ENCODE measurements around the gene BCAS3. TPM values are rescaled to one million over a fixed set of nuclear protein-coding genes. Genes with fewer than 3 reads are reported as not detected.

The BCAS3 gene
- total and polyA plus RNA-seq, 4 donors, result 5.8 to 24.6 (median 10.1) TPM

DNA sequence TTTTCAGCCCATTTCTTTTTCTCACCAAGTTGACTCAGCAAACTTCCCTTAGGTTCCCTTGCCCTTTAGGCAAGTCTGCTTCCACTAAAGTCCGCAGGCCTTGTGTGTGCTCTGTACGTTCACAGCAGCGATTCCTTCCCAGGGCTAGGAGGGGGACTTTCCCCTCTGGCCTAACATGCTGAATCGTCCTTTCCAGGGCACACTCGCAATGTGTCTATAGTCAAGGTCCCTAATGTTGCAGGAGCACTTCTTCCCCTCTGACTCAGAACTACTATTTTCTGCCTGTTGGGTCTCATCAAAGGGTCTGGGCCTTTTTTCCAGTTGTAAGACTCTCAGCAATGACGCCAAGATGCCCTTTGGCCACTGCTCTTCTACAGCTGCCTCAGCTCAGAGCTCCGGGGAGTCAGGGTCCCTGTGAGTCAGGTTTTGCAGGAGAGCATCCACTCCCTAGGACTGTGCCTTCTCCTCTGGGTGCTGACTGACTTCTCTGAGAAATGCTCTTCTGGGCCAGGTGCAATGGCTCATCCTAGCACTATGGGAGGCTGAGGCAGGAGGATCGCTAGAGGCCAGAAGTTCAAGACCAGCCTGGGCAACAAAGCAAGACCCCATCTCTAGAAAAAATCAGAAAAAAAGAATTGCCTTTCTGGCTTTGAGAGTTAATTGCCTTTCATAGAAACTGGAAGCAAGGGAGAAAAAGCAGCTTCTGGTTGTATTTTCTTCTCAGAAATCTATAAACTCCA lies 657.6 kb downstream of the BCAS3 start:
- no peaks in the 10 kb centered on the region for H3K9me3 ChIP-seq (ENCODE audit: control insufficient read depth in 4 of 4, low read length in 3 of 4)
- no peaks in the 10 kb centered on the region for H3K36me3 ChIP-seq (ENCODE audit: control insufficient read depth in 4 of 4, insufficient read depth in 3 of 4, low read depth in 1 of 4, low read length in 3 of 4)
- H3K4me1 ChIP-seq (ENCODE audit: control insufficient read depth in 4 of 4, insufficient read depth in 4 of 4, low read length in 3 of 4), result peaks cover 3 to 21% (median 14%) of the 10 kb centered on the region in 4 donors
- no peak for DNase-seq (ENCODE audit: low spot score)
- 73% methylated on average over 8 of the region's 8 CpGs for WGBS
- no peak overlapping the region for H3K9ac ChIP-seq (ENCODE audit: low read depth in 1 of 2, low read length in 2 of 2)
- H3K27ac ChIP-seq (ENCODE audit: low read depth in 1 of 2, low read length in 2 of 2), result no peak overlapping the region
- no peak for TF ChIP-seq RAD21 (IDR thresholded peaks at IDR 0.05)
- TF ChIP-seq, protein P1, sequence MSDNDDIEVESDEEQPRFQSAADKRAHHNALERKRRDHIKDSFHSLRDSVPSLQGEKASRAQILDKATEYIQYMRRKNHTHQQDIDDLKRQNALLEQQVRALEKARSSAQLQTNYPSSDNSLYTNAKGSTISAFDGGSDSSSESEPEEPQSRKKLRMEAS (IDR thresholded peaks at IDR 0.05), result no peak
- TF ChIP-seq HNF4G (IDR thresholded peaks at IDR 0.05), result no peak
- TF ChIP-seq, protein P2, sequence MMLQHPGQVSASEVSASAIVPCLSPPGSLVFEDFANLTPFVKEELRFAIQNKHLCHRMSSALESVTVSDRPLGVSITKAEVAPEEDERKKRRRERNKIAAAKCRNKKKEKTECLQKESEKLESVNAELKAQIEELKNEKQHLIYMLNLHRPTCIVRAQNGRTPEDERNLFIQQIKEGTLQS (IDR thresholded peaks at IDR 0.05), result no peak
- TF ChIP-seq, protein P3, sequence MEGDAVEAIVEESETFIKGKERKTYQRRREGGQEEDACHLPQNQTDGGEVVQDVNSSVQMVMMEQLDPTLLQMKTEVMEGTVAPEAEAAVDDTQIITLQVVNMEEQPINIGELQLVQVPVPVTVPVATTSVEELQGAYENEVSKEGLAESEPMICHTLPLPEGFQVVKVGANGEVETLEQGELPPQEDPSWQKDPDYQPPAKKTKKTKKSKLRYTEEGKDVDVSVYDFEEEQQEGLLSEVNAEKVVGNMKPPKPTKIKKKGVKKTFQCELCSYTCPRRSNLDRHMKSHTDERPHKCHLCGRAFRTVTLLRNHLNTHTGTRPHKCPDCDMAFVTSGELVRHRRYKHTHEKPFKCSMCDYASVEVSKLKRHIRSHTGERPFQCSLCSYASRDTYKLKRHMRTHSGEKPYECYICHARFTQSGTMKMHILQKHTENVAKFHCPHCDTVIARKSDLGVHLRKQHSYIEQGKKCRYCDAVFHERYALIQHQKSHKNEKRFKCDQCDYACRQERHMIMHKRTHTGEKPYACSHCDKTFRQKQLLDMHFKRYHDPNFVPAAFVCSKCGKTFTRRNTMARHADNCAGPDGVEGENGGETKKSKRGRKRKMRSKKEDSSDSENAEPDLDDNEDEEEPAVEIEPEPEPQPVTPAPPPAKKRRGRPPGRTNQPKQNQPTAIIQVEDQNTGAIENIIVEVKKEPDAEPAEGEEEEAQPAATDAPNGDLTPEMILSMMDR (IDR thresholded peaks at IDR 0.05; ENCODE audit: low read depth, low read length, missing input control), result no peak
- no peak for TF ChIP-seq TAF1 (conservative IDR thresholded peaks at IDR 0.05)
- no peak for TF ChIP-seq YY1 (IDR thresholded peaks at IDR 0.05)
- TF ChIP-seq FOXA2 (IDR thresholded peaks at IDR 0.05), result no peak
- TF ChIP-seq, protein P4, sequence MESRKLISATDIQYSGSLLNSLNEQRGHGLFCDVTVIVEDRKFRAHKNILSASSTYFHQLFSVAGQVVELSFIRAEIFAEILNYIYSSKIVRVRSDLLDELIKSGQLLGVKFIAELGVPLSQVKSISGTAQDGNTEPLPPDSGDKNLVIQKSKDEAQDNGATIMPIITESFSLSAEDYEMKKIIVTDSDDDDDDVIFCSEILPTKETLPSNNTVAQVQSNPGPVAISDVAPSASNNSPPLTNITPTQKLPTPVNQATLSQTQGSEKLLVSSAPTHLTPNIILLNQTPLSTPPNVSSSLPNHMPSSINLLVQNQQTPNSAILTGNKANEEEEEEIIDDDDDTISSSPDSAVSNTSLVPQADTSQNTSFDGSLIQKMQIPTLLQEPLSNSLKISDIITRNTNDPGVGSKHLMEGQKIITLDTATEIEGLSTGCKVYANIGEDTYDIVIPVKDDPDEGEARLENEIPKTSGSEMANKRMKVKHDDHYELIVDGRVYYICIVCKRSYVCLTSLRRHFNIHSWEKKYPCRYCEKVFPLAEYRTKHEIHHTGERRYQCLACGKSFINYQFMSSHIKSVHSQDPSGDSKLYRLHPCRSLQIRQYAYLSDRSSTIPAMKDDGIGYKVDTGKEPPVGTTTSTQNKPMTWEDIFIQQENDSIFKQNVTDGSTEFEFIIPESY (IDR thresholded peaks at IDR 0.05), result no peak
- TF ChIP-seq NR2F2 (IDR thresholded peaks at IDR 0.05), result no peak
- TF ChIP-seq RXRA (IDR thresholded peaks at IDR 0.05), result no peak
- no peak for TF ChIP-seq EGR1 (IDR thresholded peaks at IDR 0.05; ENCODE audit: low read depth in 2 of 2)
- peaks cover 0 to 4% (median 0%) of the 10 kb centered on the region in 4 donors for H3K27me3 ChIP-seq (ENCODE audit: control insufficient read depth in 4 of 4, insufficient read depth in 4 of 4, low read length in 3 of 4)
- no peak overlapping the region for H3K4me3 ChIP-seq (ENCODE audit: low read depth in 1 of 3, low read length in 3 of 3)

DNA sequence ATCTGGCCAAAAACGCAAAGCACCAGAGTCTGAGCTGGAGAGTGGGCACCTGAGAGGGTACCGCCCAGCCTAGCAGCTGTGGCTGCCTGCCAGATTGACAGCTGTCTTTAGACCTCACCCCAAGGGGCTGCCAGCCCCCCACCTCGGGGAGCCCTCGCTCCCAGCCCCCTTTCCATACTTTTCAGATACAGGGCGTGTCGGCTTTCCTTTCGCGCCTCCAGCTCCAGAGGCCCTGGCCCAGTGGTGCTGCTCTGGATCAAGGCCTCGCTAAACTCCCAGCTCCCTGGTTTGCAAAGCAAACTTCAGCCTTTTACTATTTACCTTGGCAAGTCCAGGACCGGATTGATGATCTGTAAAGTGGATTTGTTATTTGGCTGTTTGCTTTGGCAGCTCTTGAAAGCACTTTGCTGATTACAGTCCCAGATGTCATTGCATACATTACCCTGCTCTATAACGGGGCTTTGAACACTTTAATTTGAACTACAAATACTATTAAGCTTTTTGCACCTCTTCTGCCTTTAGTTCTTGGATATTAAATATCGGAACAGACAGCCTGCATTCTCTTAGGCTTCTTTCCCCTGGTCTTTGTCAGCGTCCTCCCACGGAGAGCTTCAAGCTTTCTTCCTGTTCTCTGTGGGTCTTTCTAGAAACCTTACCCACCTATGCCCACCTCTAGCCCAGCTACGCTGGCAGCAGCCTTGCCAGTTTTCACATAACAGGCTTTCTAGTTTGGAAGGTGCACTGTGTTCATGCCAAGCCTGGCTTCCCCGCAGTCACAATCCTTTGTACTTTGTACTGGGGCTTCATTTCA lies 658.4 kb downstream of the BCAS3 start:
- Histone ChIP-seq H3K4me1 (ENCODE audit: control insufficient read depth in 4 of 4, insufficient read depth in 4 of 4, low read length in 3 of 4) (peaks cover 3 to 21% (median 14%) of the 10 kb centered on the region in 4 donors), H3K27ac (ENCODE audit: low read depth in 1 of 2, low read length in 2 of 2) (peak overlapping the region in 1 of 2 donors; percentile 10), H3K9ac (ENCODE audit: low read depth in 1 of 2, low read length in 2 of 2) (no peak overlapping the region), H3K27me3 (ENCODE audit: control insufficient read depth in 4 of 4, insufficient read depth in 4 of 4, low read length in 3 of 4) (peaks cover 0 to 4% (median 0%) of the 10 kb centered on the region in 4 donors), H3K4me3 (ENCODE audit: low read depth in 1 of 3, low read length in 3 of 3) (no peak overlapping the region), H3K36me3 (ENCODE audit: control insufficient read depth in 4 of 4, insufficient read depth in 3 of 4, low read depth in 1 of 4, low read length in 3 of 4) (no peaks in the 10 kb centered on the region), H3K9me3 (ENCODE audit: control insufficient read depth in 4 of 4, low read length in 3 of 4) (no peaks in the 10 kb centered on the region)
- 32% methylated on average over 16 of the region's 16 CpGs for WGBS
- DNase-seq (ENCODE audit: low spot score), result no peak
- TF ChIP-seq SP1 (IDR thresholded peaks at IDR 0.05) (peak; percentile 59), HNF4A (conservative IDR thresholded peaks at IDR 0.05) (peak; percentile 91 to 92), RXRA (IDR thresholded peaks at IDR 0.05) (peak; percentile 59 to 83), GABPA (IDR thresholded peaks at IDR 0.05 in 1 of 2, conservative IDR thresholded peaks at IDR 0.05 in 1 of 2) (peak in 1 of 2 donors; percentile 35), FOXA2 (IDR thresholded peaks at IDR 0.05) (peak; percentile 99), NR2F2 (IDR thresholded peaks at IDR 0.05) (no peak), TAF1 (conservative IDR thresholded peaks at IDR 0.05) (no peak), FOXA1 (IDR thresholded peaks at IDR 0.05) (peak; percentile 99)
- TF ChIP-seq, protein P4 (IDR thresholded peaks at IDR 0.05), result no peak
- TF ChIP-seq, protein P2 (IDR thresholded peaks at IDR 0.05), result peak; percentile 29
- TF ChIP-seq, protein P5, sequence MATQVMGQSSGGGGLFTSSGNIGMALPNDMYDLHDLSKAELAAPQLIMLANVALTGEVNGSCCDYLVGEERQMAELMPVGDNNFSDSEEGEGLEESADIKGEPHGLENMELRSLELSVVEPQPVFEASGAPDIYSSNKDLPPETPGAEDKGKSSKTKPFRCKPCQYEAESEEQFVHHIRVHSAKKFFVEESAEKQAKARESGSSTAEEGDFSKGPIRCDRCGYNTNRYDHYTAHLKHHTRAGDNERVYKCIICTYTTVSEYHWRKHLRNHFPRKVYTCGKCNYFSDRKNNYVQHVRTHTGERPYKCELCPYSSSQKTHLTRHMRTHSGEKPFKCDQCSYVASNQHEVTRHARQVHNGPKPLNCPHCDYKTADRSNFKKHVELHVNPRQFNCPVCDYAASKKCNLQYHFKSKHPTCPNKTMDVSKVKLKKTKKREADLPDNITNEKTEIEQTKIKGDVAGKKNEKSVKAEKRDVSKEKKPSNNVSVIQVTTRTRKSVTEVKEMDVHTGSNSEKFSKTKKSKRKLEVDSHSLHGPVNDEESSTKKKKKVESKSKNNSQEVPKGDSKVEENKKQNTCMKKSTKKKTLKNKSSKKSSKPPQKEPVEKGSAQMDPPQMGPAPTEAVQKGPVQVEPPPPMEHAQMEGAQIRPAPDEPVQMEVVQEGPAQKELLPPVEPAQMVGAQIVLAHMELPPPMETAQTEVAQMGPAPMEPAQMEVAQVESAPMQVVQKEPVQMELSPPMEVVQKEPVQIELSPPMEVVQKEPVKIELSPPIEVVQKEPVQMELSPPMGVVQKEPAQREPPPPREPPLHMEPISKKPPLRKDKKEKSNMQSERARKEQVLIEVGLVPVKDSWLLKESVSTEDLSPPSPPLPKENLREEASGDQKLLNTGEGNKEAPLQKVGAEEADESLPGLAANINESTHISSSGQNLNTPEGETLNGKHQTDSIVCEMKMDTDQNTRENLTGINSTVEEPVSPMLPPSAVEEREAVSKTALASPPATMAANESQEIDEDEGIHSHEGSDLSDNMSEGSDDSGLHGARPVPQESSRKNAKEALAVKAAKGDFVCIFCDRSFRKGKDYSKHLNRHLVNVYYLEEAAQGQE (IDR thresholded peaks at IDR 0.05), result peak; percentile 68
- TF ChIP-seq, protein P1 (IDR thresholded peaks at IDR 0.05), result no peak
